ENCODE data around the gene MREG.

Gene MREG

DNA sequence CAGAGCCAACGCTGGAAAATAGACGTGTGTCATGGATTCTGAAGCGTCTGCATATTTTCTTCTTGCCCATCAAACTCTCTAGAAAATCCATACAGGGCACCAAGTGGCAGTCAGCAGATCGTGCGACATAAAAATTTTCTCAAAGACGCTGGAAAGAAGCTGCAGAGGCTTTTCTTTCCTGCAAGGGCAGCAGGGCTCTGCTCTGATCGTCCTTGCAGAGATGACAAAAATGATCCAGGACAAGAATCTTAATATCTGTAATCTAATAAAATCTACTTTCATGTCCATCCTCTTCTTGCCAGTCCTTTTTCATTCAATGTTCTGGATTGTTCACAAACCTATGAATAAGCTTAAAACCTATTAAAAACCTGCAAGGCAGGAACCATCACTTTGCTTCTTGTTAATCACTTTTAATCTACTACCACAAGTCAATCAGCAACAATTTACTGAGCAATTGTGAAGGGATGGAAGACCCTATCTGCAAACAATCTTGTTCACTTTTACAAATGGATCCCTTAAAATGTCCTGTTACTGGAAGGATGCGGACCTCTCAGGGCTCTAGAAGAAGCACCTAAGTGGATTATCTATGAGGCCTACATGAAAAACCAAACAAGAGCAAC lies 93.6 kb downstream of the MREG start:
- DNase-seq (ENCODE audit: low read depth in 2 of 2): no peak

DNA sequence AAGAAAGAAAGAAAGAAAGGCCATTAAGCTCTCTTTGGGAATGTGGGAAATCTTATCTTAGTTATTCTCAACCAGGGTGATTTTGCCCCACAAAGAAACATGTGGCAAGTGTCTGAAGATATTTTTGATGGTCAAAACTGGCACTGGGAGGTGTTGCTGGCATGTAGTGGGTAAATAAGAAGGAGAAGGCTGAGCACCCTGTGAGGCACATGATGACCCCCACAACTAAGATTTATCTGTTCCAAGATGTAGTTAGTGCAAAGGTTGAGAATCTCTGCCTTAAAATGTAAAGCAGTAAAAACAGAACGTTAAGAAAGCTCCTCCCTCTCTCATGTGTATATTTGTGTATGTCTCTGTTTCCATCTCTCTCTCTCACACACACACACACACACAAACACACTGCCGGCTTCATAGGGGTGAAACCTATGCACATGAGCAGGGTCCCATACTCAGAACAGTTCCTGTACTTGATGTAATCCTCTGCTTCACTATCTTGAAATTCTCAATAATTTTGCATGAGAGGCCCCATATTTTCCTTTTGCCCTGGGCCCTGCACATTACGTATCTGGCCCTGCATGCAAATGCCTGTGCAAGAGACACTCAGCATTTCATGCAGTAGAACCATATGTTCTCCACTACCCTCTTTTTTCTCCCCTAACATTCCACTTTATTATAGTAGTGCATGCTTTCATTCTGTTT lies 94.3 kb downstream of the MREG start:
- DNase-seq (ENCODE audit: low read depth in 2 of 2): no peak

DNA sequence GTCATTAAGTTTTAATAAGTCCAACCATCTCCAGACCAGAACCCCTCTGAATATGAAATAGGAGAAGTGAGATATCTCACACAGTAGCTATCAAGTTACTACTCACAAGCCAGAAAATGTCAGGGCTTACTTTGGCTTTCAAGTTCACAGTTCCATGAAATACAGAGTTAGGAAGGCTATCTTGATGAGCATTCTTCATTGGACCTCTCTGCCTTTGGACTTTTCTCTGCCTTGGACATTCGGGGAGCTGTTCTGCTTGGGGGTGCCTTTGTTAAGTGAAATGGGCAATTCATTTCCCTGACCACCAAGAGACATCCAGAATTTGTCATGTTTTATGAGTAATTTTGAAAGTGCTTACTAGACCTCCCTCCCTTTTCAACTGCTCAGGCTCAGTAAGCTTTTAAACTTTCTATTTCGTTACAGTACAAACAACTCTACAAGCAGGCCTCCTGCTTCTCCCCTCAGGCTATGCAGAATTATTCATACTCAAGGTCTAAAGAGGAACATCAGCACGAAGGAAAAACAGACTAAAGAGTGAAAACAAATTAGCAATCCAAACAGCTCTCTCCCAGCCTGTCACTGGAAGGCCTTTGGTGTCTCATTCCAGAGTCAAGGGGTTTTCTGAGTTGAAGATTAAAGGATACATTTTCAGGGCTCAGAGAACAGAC lies 95.3 kb downstream of the MREG start:
- no peak for DNase-seq (ENCODE audit: low read depth in 2 of 2)

- no peak for DNase-seq (ENCODE audit: low read depth in 2 of 2)
These were observed 97.9 kb downstream of the MREG start for GRCh38 chr2:215915441-215915840.

- no peak for DNase-seq (ENCODE audit: low read depth in 2 of 2)
These were observed 98.6 kb downstream of the MREG start for GRCh38 chr2:215914777-215915165.

DNA sequence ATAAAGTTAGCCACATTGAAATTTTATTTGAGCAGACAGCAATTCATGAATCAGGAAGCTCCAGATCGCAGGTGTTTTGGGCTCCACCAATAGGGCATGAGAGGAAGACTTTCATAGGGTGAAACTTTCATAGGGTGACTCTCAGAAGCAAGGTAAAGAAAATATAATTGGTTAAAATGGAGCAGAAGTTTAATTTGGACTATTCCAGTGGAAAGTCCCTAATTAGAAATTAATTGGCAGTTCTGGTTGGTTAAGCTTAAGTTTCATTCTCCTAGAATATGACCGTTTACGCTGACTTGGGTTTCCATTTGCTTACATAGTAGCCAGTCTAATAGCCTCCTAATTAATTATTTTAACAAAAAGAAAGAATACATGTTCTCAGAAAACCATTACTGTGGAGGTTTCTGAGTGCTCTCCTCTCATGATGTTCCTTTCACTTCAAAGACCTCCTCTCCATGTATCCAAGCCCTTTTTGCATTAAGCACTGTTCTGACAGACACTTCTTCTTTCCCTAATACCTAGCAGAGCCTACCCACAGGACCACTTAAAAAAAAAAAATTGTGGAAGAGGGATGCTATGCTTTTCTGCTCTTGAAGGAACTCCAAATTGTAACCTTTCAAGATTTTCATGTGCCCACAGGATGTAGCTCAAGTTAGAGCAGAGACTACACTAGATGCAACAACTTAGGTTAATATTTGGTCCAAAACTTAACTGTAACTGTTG lies 99.1 kb downstream of the MREG start:
- DNase-seq (ENCODE audit: low read depth in 2 of 2): no peak

- no peak for DNase-seq (ENCODE audit: low read depth in 2 of 2)
These were observed 101.0 kb downstream of the MREG start for GRCh38 chr2:215912299-215912842.

GRCh38 chr2:215911301-215912085 lies 101.9 kb downstream of the MREG start:
- no peak for DNase-seq (ENCODE audit: low read depth in 2 of 2)

DNA sequence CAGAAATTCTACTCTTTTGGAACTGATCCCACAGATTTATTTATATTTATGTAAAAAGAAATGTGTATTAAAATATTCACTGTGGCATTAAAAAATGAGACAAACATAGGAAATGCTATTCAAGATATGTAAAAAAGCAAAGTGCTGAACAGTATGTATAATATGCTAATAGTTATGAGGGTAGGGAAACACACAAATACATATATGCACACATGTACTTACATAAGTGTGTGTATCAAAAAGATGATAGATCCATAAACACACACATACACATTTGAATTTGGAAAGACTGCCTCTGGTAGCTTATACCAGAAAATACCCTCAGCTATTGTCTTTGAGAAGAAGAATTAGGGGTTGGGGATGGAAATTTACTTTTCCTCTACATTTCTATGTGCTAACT lies 103.2 kb downstream of the MREG start:
- no peak for DNase-seq (ENCODE audit: low read depth in 2 of 2)

- no peak for DNase-seq (ENCODE audit: low read depth in 2 of 2)
These were observed 106.2 kb downstream of the MREG start for GRCh38 chr2:215907147-215907546.

- DNase-seq (ENCODE audit: low read depth in 2 of 2): no peak
These were observed 106.9 kb downstream of the MREG start for GRCh38 chr2:215906458-215906857.

- no peak for DNase-seq (ENCODE audit: low read depth in 2 of 2)
These were observed 107.7 kb downstream of the MREG start for GRCh38 chr2:215905691-215906090.

GRCh38 chr2:215904101-215904500 lies 109.2 kb downstream of the MREG start:
- DNase-seq (ENCODE audit: low read depth in 2 of 2): no peak

- no peak for DNase-seq (ENCODE audit: low read depth in 2 of 2)
These were observed 110.1 kb downstream of the MREG start for GRCh38 chr2:215903203-215903602.

DNA sequence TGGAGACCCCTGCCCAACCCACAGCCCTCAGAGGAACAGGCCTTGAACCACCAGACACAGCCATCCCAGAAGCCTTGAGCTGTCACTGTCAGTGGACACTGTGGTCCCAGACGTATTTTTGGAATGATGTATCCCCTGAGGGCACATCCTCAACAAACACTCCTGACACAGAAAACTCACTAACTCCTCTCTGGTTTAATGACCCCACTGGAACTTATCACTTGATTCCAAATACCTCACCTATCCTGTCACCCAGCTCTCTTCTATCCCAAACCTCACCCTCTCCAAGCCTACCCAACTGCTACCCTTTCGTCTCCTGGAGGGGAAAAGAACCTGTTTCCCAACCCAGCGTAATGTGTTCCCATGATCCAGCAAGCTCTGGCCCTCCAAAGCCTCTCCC lies 111.6 kb downstream of the MREG start:
- no peak for DNase-seq (ENCODE audit: low read depth in 2 of 2)

- no peak for DNase-seq (ENCODE audit: low read depth in 2 of 2)
These were observed 112.5 kb downstream of the MREG start for GRCh38 chr2:215900843-215901242.

DNA sequence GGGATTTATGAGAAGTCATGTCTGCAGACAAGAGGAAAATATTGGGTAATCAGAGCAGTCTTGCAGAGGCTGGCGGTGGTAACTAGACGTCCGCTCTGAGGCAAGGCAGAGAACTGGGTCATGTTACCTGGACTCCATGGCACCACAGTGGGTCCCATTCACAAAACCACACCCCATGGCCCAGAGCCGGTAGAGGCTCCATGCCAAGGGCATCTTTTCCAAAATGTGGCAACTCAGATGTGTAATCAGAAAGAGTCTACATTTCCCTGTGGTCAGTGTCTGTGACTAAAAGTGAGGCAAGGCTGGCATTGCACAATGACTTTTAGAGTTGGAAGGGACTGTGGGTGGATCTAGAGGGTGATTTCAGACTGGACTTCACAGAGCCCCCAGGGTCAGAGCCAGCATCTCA lies 113.1 kb downstream of the MREG start:
- no peak for DNase-seq (ENCODE audit: low read depth in 2 of 2)

DNA sequence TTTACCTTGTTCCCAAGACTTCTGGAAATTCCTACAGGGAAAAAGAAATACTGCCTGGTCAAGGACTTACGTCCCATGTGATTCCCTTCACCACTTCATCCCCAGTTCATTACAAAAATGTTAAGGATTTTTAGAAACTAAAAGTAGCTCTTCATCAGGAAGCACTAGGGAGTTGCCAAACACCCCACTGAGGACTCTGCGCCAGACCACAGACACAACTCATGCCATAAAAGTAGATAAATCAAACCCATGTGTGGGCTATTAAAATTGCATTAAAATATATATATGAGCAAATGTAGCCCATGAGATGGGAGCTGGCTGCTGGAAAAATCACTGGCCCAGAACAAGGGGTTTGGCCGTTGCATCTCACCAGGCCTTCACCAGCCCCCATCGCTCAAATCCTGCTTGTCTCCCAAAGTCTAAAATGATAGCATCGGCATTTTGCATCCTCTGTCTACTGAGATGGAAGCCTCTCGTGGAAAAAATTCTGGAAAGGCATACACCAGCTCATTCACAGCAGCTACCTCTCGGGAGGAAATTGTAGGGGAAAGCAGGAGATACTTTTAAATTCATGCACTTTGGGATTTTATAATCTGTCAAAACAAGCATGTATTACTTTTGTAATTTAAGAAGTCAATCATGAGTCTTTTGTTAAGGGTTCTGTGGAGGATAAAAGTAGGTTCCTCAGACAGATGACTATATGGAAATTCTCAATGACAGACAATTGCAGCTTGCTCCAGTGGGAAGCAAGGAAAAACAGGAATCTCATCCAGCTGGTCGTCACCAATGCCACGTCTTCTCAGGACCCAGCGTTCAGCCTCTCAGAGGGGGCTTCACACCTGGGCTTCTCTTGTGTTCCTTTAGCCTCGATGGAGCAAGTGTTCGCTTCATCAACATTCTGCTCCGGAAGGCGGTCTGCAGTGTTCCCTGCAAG lies 113.9 kb downstream of the MREG start:
- DNase-seq (ENCODE audit: low read depth in 2 of 2): no peak

- DNase-seq (ENCODE audit: low read depth in 2 of 2): no peak
These were observed 115.0 kb downstream of the MREG start for GRCh38 chr2:215898363-215898762.

DNA sequence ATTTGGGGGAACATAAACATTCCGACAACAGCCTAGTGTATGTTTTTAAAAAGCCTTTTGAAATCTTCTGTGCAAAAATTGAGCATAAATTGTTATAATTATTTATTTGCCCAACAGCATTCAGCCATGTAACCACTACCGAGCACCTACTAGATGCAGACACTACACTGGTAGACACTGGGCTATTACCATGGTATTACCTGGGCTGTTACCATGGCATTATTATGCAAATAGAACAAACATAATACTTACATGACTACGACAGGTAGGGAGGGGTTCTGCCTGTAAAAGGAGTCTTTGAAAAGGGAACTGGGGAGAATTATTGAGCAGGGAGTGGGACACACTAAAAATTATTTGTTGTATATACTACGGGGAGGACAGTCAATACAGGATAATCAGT lies 116.4 kb downstream of the MREG start:
- no peak for DNase-seq (ENCODE audit: low read depth in 2 of 2)

Data from stimulated activated CD8-positive, alpha-beta memory T cell treated with anti-CD3 and anti-CD28 coated beads, Interleukin-15, amount 100 ng/mL, for 4 hours (primary cell).